22Rv1 (cell line): ENCODE data around the gene TMEM165.

Source experiments
- ZFX ChIP-seq: fragments of 450-650 bp; IDR thresholded peaks from 2 replicates; pipeline ENCODE4 v1.6.1; 2017; ENCODE audit warnings: antibody characterized with exemption, borderline replicate concordance
- TF ChIP-seq, protein P1 (sequence below): fragments of 450-650 bp; IDR thresholded peaks from 2 replicates; pipeline ENCODE4 v1.5.1; 2017; ENCODE audit warnings: mild to moderate bottlenecking

DNA sequence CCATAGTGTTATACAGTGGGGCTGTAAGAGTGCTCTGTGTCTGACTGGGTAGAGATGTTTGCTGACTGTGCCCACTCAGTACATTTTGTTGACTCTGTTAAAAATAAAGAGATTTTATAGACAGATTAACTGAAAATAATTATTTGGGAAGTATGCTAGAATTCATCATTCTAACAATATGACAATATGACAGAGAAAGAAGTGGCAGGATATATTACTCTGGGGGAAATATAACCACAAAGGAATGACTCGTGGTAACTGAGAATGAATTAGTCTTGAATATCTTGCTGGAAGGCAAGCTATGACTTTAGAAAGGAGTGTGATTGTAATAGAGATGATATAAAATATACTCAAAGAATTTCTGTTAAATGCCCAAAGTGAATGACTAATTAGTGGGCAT, 46.8 kb downstream of the TMEM165 start:
- TF ChIP-seq, protein P1, sequence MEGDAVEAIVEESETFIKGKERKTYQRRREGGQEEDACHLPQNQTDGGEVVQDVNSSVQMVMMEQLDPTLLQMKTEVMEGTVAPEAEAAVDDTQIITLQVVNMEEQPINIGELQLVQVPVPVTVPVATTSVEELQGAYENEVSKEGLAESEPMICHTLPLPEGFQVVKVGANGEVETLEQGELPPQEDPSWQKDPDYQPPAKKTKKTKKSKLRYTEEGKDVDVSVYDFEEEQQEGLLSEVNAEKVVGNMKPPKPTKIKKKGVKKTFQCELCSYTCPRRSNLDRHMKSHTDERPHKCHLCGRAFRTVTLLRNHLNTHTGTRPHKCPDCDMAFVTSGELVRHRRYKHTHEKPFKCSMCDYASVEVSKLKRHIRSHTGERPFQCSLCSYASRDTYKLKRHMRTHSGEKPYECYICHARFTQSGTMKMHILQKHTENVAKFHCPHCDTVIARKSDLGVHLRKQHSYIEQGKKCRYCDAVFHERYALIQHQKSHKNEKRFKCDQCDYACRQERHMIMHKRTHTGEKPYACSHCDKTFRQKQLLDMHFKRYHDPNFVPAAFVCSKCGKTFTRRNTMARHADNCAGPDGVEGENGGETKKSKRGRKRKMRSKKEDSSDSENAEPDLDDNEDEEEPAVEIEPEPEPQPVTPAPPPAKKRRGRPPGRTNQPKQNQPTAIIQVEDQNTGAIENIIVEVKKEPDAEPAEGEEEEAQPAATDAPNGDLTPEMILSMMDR, result no peak
- no peak for TF ChIP-seq ZFX
